ENCODE data around the gene GALNT2. TPM values are rescaled to one million over a fixed set of nuclear protein-coding genes. Genes with fewer than 3 reads are reported as not detected.

GALNT2 gene
- total and polyA plus RNA-seq, 9 of the 15 experiments (the other 6 are each of a cell fraction or from before 2014, with no cell fraction given), result 1.6 to 106 (median 51.9) TPM

DNA sequence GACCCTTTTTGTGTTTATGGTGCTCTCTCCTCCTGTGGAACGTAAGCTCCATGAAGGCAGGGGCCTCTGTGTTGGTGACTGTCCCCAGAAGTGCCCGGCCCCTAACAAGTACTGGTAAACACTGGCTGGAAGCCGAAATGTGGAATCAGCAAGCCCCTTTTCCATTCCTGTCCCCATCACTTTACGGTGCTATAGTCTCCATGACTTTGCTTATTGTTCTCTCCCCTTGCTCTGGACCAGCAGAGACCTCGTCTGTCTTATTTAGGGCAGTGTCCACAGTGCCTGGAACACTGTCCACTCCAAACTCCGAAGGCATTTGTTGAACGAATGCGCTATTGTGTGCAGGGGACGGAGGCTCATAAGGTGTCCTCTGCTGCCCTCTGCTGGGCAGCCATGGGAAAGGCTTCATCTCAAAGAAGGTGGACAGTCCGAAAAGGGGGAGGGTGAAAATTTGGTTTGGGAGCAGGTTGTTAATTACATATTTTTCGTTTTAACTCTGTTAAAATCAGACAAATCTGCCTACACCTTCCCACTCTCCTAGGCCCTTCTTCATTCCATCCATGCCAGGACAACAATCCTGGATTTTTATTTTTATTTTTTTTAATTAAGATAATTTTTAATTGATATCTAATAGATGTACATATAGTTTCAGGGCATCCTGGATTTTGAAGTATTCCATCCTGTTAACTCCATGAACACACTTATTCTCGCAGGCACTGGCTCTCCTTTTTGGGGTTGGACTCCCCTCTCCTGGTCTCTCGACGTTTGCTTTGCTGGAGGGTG is 243.5 kb downstream of the GALNT2 start (continued):
- TF ChIP-seq, protein P1, sequence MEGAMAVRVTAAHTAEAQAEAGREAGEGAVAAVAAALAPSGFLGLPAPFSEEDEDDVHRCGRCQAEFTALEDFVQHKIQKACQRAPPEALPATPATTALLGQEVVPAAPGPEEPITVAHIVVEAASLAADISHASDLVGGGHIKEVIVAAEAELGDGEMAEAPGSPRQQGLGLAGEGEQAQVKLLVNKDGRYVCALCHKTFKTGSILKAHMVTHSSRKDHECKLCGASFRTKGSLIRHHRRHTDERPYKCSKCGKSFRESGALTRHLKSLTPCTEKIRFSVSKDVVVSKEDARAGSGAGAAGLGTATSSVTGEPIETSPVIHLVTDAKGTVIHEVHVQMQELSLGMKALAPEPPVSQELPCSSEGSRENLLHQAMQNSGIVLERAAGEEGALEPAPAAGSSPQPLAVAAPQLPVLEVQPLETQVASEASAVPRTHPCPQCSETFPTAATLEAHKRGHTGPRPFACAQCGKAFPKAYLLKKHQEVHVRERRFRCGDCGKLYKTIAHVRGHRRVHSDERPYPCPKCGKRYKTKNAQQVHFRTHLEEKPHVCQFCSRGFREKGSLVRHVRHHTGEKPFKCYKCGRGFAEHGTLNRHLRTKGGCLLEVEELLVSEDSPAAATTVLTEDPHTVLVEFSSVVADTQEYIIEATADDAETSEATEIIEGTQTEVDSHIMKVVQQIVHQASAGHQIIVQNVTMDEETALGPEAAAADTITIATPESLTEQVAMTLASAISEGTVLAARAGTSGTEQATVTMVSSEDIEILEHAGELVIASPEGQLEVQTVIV (CRISPR knock-in tag; IDR thresholded peaks at IDR 0.05; ENCODE audit: borderline replicate concordance), result no peak
- TF ChIP-seq SOX6 (IDR thresholded peaks at IDR 0.05), result peak; percentile 25; the same call in 1 of the 2 replicates
- TF ChIP-seq, protein P2, sequence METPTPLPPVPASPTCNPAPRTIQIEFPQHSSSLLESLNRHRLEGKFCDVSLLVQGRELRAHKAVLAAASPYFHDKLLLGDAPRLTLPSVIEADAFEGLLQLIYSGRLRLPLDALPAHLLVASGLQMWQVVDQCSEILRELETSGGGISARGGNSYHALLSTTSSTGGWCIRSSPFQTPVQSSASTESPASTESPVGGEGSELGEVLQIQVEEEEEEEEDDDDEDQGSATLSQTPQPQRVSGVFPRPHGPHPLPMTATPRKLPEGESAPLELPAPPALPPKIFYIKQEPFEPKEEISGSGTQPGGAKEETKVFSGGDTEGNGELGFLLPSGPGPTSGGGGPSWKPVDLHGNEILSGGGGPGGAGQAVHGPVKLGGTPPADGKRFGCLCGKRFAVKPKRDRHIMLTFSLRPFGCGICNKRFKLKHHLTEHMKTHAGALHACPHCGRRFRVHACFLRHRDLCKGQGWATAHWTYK (CRISPR knock-in tag; IDR thresholded peaks at IDR 0.05), result 0 out of 2 replicates have a peak, but pooled peaks have one; percentile 53
- TF ChIP-seq RAD21 (CRISPR knock-in tag; conservative IDR thresholded peaks at IDR 0.05 in 1 of 2, IDR thresholded peaks at IDR 0.05 in 1 of 2), result peak; percentile 98
- peak; percentile 97 for TF ChIP-seq DEAF1 (CRISPR knock-in tag; IDR thresholded peaks at IDR 0.05)
- TF ChIP-seq ZNF583 (CRISPR knock-in tag; IDR thresholded peaks at IDR 0.05), result 0 out of 2 replicates have a peak, but pooled peaks have one; percentile 41
- peak; percentile 99 for TF ChIP-seq STAG1 (CRISPR knock-in tag; IDR thresholded peaks at IDR 0.05; ENCODE audit: borderline replicate concordance)
- 0 out of 2 replicates have a peak, but pooled peaks have one; percentile 33 for TF ChIP-seq ZKSCAN1 (IDR thresholded peaks at IDR 0.05; ENCODE audit: low read depth, low read length)
- peak; percentile 28; the same call in 1 of the 2 replicates for TF ChIP-seq CXXC5 (CRISPR knock-in tag; IDR thresholded peaks at IDR 0.05)
- peak; percentile 41; the same call in 1 of the 2 replicates for TF ChIP-seq IFI16 (CRISPR knock-in tag; IDR thresholded peaks at IDR 0.05)
- TF ChIP-seq SRSF9 (IDR thresholded peaks at IDR 0.05; ENCODE audit: borderline replicate concordance, low read depth, low read length), result no peak
- peak; percentile 45; the same call in 1 of the 2 replicates for TF ChIP-seq ESRRA (IDR thresholded peaks at IDR 0.05; ENCODE audit: borderline replicate concordance, low read depth)
- 0 out of 2 replicates have a peak, but pooled peaks have one; percentile 37 for TF ChIP-seq ZNF165 (CRISPR knock-in tag; IDR thresholded peaks at IDR 0.05; ENCODE audit: borderline replicate concordance)
- TF ChIP-seq, protein P3, sequence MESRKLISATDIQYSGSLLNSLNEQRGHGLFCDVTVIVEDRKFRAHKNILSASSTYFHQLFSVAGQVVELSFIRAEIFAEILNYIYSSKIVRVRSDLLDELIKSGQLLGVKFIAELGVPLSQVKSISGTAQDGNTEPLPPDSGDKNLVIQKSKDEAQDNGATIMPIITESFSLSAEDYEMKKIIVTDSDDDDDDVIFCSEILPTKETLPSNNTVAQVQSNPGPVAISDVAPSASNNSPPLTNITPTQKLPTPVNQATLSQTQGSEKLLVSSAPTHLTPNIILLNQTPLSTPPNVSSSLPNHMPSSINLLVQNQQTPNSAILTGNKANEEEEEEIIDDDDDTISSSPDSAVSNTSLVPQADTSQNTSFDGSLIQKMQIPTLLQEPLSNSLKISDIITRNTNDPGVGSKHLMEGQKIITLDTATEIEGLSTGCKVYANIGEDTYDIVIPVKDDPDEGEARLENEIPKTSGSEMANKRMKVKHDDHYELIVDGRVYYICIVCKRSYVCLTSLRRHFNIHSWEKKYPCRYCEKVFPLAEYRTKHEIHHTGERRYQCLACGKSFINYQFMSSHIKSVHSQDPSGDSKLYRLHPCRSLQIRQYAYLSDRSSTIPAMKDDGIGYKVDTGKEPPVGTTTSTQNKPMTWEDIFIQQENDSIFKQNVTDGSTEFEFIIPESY (CRISPR knock-in tag; IDR thresholded peaks at IDR 0.05), result 0 out of 2 replicates have a peak, but pooled peaks have one; percentile 31
- TF ChIP-seq CBX8 (IDR thresholded peaks at IDR 0.05; ENCODE audit: borderline replicate concordance, extremely low read depth, low read depth, low read length, poor library complexity, severe bottlenecking), result no peak
- no peak for TF ChIP-seq SNRNP70 (optimal IDR thresholded peaks at IDR 0.05; ENCODE audit: low read depth, low read length)
- no peak for TF ChIP-seq ZNF445 (CRISPR knock-in tag; IDR thresholded peaks at IDR 0.05; ENCODE audit: low read depth)

Data from K562 (cell line).